ENCODE data around the gene WWOX.

DNA sequence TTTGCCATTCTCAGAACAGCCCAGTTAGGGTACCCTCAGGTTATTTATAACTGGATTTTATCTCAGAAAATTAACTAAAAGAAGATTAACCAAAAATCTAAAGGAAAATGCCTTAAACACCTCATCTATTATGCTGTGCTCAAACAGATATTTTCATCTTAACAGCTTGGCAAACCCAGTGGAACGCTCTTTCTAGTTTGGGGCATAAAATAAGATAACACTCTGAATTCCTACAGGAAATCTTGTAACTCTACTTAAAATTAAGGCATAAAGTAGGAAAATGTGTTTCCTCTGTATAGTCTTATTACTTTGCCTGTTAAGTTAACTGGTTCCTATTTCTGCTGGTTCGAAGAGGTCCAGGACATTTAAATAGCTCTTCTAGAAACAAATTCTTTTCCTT lies 777.2 kb downstream of the WWOX start:
- TF ChIP-seq, protein P1, sequence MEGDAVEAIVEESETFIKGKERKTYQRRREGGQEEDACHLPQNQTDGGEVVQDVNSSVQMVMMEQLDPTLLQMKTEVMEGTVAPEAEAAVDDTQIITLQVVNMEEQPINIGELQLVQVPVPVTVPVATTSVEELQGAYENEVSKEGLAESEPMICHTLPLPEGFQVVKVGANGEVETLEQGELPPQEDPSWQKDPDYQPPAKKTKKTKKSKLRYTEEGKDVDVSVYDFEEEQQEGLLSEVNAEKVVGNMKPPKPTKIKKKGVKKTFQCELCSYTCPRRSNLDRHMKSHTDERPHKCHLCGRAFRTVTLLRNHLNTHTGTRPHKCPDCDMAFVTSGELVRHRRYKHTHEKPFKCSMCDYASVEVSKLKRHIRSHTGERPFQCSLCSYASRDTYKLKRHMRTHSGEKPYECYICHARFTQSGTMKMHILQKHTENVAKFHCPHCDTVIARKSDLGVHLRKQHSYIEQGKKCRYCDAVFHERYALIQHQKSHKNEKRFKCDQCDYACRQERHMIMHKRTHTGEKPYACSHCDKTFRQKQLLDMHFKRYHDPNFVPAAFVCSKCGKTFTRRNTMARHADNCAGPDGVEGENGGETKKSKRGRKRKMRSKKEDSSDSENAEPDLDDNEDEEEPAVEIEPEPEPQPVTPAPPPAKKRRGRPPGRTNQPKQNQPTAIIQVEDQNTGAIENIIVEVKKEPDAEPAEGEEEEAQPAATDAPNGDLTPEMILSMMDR (IDR thresholded peaks at IDR 0.05) = no peak
- no peak for TF ChIP-seq EZH2 (IDR thresholded peaks at IDR 0.05; ENCODE audit: borderline replicate concordance, insufficient read depth, low read depth, low read length, poor library complexity, severe bottlenecking)
